Measurements from ENCODE around the gene ANKRD55.

DNA sequence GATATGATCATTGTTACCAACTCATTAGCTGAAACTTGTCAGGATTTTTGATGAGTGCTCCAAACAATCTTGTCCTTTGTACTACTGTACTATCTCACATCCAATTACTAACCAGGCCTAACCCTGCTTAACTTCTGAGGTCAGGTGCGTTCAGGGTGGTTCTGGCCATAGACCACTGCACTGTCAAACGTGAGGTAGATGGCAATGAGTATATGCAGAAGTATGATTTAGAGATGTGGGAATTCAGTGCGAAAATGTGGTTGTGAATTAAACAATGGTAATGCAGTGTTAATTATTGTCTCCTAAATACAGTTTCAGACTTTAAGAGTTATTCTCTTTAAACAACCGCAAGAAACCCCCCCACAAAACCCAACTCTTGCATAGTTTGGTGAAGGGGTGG lies 86.5 kb downstream of the ANKRD55 start:
- no peak for TF ChIP-seq CTCF (IDR thresholded peaks at IDR 0.05; ENCODE audit: insufficient read depth, low read depth, low read length)
- no peak for TF ChIP-seq EZH2 (IDR thresholded peaks at IDR 0.05; ENCODE audit: insufficient read depth, low read length)
